Memory B cell (primary cell): Measurements from ENCODE around the gene MED13L.
"Not testable (repeated sequence)": the region's sequence is repeated elsewhere in the genome, so short reads cannot be mapped to it uniquely, and the experiment has no call there.

ENCODE experiments used
- ATAC-seq: fragments of 150-1000 bp; cut with Tn5 transposase; 2 replicates; pipeline ENCODE4 v1.10.0; 2021; ENCODE audit warnings: low read depth, mild to moderate bottlenecking, moderate library complexity
- DNase-seq, 2 donors: peaks; one replicate each; pipeline ENCODE4 v3.0.0; 2022; ENCODE audit warnings: low spot score in 2 of 2
- H3K27ac Mint-ChIP-seq: one replicate; pipeline ENCODE4 v1.8.0; 2022; ENCODE audit warnings: mild to moderate bottlenecking, moderate library complexity, mixed read lengths
- H3K27me3 Mint-ChIP-seq: one replicate; pipeline ENCODE4 v1.8.0; 2022; ENCODE audit warnings: mixed read lengths
- H3K36me3 Mint-ChIP-seq: one replicate; pipeline ENCODE4 v1.8.0; 2022; ENCODE audit warnings: mild to moderate bottlenecking, mixed read lengths
- H3K4me1 Mint-ChIP-seq: one replicate; pipeline ENCODE4 v1.8.0; 2022; ENCODE audit warnings: mixed read lengths
- H3K4me3 Mint-ChIP-seq: one replicate; pipeline ENCODE4 v1.8.0; 2022; ENCODE audit warnings: mild to moderate bottlenecking, moderate library complexity, mixed read lengths
- H3K9me3 Mint-ChIP-seq: one replicate; pipeline ENCODE4 v1.8.0; 2022; ENCODE audit warnings: mixed read lengths

MED13L gene

DNA sequence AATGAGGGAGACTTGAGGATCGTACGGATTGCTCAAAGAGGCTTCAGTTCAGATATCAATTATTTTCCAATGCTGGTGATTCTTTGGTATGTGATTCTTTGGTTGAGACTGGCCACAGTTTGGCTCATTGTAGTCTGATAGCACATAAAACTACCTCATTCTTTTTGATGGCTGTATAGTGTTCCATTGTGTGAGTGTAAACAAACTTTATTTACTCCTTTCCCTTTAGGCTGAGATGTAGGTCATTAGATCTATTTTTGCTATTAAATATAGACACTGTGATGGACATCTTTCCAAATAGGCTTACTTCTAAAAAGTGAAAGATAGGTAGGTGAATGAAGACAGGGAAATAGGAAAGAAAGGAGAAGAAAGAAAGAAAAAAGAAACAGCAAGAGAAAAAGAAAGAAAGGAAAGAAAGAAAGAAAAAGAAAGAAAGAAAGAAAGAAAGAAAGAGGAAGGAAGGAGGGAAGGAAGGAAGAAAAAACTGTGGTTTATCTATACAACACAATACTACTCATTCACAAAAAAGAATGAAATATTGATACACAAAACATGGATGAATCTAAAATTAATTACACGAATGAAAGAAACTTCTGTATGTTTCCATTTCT lies 19.8 kb upstream of the MED13L start:
- ATAC-seq = no peak

DNA sequence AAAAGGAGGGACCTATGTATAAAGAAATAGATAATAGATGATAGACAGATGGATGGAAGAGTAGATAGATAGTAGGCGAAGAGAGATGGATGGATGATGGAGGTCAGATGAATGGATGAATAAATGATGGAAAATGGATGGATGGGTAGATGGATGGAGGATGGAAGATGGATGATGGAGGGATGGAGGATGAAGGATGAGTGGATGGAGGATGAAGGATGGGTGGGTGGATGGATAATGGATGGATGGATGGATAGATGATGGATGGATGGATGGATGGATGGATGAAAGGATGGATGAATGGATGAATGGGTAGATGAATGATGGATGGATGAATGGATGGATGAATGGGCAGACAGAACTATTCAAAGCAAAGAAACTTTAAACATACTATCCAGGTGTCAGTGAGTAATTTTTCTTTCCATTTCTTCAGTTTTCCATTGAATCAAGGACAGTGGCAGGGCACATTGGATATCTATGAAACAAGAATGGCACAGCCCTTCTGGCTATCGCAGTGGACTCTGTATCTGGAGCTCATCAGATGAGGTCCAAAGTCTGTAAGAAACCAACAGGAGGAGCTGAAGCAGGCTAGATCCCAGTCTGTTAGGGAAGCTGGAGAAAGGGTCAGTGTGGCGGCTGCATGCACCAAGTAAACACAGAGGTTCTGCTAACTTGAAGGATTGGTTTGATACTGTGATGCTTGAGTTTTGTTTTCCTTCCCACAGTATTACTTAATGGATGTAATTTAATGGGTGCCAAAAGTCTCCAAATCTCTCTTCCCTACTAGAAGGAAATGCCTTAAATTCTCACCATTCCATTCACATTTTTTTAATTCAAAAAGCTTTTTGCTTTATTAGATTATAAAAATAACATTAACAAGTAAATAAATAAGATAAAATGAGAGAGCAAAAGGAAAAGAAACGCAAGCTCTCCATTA lies 18.1 kb upstream of the MED13L start:
- ATAC-seq = no peak
- Mint-ChIP-seq H3K27ac (no peak overlapping the region), H3K4me3 (no peak overlapping the region), H3K27me3 (peaks cover 3% of the 10 kb centered on the region), H3K9me3 (peaks cover 4% of the 10 kb centered on the region), H3K36me3 (peaks cover 4% of the 10 kb centered on the region), H3K4me1 (peaks cover 6% of the 10 kb centered on the region)
- DNase-seq = no peak

More for the DNA sequence above, 19.8 kb upstream of the MED13L start:
- no peak for DNase-seq
- Mint-ChIP-seq H3K27ac (no peak overlapping the region), H3K27me3 (peaks cover 3% of the 10 kb centered on the region), H3K9me3 (peaks cover 4% of the 10 kb centered on the region), H3K4me1 (peaks cover 6% of the 10 kb centered on the region), H3K36me3 (peaks cover 4% of the 10 kb centered on the region), H3K4me3 (no peak overlapping the region)

DNA sequence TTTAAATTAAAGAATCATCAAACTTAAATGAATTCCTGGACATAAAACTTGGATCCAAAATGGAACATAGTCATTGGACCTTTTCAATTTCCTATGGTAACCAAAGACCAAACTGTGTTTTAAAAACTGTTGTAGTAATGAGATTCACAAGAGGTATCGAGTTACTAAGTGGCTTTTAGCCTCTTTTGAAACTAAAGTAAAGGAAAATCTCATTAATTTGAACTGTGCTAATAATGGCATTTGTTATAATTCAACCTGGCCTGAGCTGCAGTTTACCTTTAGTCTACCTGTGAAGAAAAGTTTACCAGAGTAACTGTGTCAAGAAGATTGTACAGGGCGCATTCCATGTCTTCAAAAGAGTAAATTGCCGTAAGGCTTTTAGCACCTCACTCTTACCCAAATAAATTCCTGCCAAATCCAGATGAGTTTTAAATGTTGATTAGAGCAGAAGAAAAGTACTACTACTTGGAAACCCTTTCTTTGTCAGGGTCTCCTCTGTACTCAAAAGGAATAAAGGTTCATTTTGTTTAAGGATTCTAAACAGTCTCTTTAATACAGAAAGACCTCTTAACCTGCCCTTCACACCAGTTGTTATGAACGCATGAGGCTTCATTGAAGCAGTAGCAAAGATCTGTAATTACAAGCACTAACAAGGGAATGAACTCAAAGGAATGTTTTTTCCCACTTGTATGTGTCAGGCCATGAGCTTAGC lies 17.1 kb upstream of the MED13L start:
- Mint-ChIP-seq H3K27me3 (peaks cover 3% of the 10 kb centered on the region), H3K4me1 (peaks cover 6% of the 10 kb centered on the region), H3K27ac (no peak overlapping the region), H3K4me3 (no peak overlapping the region), H3K36me3 (peaks cover 4% of the 10 kb centered on the region), H3K9me3 (peaks cover 4% of the 10 kb centered on the region)
- ATAC-seq (no peak), DNase-seq (no peak)

DNA sequence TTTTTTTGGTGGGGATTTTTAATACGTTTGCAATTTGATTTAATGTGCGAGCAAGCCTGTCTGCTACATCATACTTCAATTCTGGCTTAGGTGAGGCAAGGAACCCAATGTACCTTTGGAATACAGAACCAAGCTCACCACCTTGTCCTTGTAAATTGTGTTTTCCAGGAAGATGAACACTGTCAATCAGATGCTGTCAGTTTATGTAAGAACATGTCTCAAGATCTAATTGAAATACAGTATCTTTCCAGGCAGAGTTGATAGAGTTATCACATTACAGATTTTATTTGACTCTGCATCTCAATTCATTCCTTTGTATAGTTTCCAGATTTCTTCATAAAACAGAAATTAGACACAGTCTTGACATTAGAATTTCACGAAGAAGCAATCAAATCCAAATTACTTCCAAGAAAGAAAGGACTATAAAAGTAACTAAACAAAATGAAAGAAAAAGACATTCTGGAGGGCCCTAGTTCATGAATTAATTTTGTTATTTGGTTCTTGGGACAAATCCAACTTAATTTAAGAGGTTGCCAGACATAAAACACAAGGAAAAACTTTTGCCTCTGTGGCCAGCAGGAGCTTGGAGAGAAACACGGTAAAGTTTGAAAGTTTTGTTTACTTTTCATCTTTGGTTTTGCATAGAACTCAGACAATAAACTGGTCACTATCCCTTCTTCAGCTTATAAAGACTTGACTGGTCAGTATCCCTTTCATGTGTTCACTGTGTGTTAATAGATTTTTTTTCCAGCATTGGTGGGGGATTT lies 16.4 kb upstream of the MED13L start:
- Mint-ChIP-seq H3K4me1 (peaks cover 6% of the 10 kb centered on the region), H3K27ac (no peak overlapping the region), H3K36me3 (peaks cover 4% of the 10 kb centered on the region), H3K4me3 (no peak overlapping the region), H3K27me3 (peaks cover 3% of the 10 kb centered on the region), H3K9me3 (peaks cover 4% of the 10 kb centered on the region)
- DNase-seq (no peak), ATAC-seq (no peak)

DNA sequence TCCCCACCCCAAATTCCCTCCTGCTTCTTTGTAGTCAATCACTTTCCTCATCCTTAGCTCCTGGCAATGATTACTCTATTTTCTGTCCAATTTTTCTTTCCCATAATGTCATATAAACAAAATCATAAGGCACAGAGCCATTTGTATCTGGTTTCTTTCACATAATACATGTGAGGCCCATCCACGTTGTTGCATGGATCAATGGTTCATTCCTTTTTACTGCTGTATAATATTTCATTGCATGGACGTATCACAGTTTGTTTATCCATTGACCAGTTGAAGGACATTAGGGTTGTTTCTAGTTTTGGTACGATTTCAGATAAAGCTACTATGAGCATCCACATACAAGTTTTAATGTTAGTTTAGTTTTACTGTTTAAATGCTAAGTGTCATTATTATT lies 13.7 kb upstream of the MED13L start:
- Mint-ChIP-seq H3K9me3 (peaks cover 4% of the 10 kb centered on the region), H3K36me3 (peaks cover 4% of the 10 kb centered on the region), H3K27me3 (peaks cover 3% of the 10 kb centered on the region), H3K27ac (no peak overlapping the region), H3K4me1 (peaks cover 4% of the 10 kb centered on the region), H3K4me3 (no peak overlapping the region)
- ATAC-seq (no peak), DNase-seq (no peak)

DNA sequence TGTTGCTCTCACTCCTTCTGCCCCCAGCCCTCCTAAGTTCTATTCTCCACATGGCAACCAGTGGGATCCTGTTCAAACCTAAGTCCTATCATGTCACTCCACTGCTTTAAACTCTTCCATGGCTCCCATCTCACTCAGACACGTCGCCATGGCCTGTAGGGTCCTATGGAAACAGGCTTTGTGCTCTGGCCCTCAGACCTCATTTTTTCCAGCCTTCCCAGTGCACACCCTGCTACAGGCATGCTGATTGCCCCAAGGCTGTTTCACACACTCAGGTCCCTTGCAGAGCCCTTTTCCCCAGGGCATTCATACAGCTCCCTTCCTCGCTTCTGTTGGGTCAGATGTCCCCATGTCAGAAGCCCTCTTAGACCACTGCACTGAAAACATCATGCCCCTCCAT lies 11.2 kb upstream of the MED13L start:
- Mint-ChIP-seq H3K27me3 (no peaks in the 10 kb centered on the region), H3K36me3 (no peaks in the 10 kb centered on the region), H3K9me3 (no peaks in the 10 kb centered on the region), H3K4me3 (no peak overlapping the region), H3K4me1 (no peaks in the 10 kb centered on the region), H3K27ac (no peak overlapping the region)
- DNase-seq (no peak), ATAC-seq (no peak)

DNA sequence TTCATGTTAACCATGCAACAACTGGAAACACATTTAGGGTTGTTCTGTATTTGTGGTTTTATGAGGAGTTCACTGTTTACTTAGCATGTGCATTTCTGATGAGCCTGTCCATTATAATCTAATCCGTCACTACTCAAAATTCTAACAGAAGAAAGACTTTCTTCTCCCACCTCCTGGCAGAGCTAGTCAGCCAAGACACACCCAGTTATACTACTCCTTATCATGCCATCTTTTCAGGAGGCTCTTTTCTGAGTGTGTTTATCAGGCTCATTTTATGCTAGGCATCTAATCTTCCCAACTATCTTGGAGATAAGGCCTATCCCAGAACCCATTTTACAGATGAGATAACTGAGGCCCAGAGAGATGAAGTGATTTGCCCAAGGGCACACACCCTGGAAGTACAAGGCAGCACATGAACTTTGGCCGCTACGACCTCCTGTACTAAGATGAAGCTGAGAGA lies 10.4 kb upstream of the MED13L start:
- DNase-seq (no peak), ATAC-seq (no peak)
- Mint-ChIP-seq H3K27me3 (no peaks in the 10 kb centered on the region), H3K4me1 (peaks cover 2% of the 10 kb centered on the region), H3K27ac (no peak overlapping the region), H3K9me3 (no peaks in the 10 kb centered on the region), H3K4me3 (no peak overlapping the region), H3K36me3 (no peaks in the 10 kb centered on the region)

DNA sequence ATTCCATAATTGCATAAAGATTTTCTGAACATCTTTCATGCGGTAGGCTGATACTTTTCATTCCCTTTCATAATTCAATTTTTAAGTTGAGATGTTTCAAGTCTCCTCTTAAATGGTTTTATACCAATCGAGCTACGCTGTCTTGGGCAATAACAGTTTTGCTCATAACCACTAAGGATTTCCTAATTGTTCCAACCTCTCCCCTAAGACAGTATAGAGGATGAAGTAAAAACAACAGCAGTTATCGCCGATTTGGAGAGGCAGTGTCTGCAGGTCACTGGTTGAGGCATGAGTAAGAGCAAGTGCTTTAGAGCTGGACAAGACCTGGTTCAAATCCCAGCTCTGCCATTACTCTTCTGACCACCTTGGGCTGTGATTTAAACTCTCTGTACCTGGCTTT lies 6.9 kb upstream of the MED13L start:
- no peak for ATAC-seq
- no peak overlapping the region for H3K27ac Mint-ChIP-seq

DNA sequence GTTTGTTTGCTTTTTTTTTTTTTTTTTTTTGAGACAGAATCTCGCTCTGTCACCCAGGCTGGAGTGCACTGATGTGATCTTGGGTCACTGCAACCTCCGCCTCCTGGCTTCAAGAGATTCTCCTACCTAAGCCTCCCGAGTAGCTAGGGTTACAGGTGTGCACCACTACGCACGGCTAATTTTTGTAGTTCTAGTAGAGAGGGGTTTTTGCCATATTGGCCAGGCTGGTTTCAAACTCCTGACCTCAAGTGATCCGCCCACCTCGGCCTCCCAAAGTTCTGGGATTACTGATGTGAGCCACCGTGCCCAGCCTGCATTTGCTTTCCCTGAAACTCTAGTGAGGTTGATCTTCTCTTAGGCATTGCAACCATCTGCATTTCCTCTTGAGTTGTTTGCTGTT lies 6.4 kb upstream of the MED13L start:
- not testable (repeated sequence) for H3K9me3 Mint-ChIP-seq, DNase-seq, H3K4me1 Mint-ChIP-seq, ATAC-seq, H3K4me3 Mint-ChIP-seq, H3K36me3 Mint-ChIP-seq, H3K27me3 Mint-ChIP-seq, H3K27ac Mint-ChIP-seq

More for the DNA sequence above, 6.9 kb upstream of the MED13L start:
- no peaks in the 10 kb centered on the region for H3K36me3 Mint-ChIP-seq
- H3K27me3 Mint-ChIP-seq = no peaks in the 10 kb centered on the region
- DNase-seq = no peak
- H3K9me3 Mint-ChIP-seq = no peaks in the 10 kb centered on the region
- H3K4me3 Mint-ChIP-seq = no peak overlapping the region
- peaks cover 8% of the 10 kb centered on the region for H3K4me1 Mint-ChIP-seq

DNA sequence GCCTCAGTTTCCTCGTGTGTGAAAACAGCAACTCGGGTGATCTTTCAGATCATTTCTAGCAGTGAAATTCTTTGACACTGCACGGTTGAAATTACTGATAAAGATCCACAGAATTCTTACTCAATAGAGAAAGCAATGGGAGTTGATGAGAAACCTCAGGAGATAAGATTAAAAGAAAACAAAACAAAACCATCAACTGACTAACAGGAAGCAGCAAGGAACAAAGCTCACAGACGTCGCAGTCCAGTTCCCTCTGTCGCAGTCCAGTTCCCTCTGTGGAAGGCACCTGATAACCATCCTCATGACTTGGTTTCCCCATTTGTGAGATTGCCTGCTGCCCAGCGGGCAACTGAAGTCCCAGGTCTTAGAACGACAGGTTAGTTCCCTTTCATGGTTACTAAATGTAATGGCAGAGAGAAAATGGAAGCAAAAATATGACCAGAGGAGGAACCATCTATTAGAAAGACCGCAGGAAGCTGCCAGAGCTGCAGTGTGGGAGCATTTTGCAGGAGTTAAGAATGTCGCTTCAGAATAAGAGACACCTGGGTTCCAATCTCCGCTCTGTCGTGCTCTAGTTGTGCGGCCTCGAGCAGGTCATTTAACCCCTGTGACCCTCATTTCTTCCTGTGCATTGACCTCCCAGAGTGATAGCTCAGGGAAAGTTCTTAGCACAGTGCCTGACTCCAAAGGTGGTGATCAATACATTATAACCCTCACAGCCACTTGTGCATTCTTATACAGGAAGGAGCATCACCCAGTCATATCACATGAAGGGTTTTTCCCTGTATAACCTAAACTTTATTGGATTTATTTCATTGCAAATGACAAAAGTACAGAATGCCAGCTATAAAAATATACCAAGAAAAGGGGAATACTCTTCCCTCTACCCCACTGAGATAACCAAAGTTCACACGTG lies 5.1 kb upstream of the MED13L start:
- DNase-seq (no peak), ATAC-seq (no peak)
- H3K4me1 Mint-ChIP-seq = peaks cover 11% of the 10 kb centered on the region
- H3K36me3 Mint-ChIP-seq = no peaks in the 10 kb centered on the region
- peak overlapping the region; percentile 74 for H3K4me3 Mint-ChIP-seq
- H3K27ac Mint-ChIP-seq = peak overlapping the region; percentile 63
- H3K27me3 Mint-ChIP-seq = no peaks in the 10 kb centered on the region
- no peaks in the 10 kb centered on the region for H3K9me3 Mint-ChIP-seq

DNA sequence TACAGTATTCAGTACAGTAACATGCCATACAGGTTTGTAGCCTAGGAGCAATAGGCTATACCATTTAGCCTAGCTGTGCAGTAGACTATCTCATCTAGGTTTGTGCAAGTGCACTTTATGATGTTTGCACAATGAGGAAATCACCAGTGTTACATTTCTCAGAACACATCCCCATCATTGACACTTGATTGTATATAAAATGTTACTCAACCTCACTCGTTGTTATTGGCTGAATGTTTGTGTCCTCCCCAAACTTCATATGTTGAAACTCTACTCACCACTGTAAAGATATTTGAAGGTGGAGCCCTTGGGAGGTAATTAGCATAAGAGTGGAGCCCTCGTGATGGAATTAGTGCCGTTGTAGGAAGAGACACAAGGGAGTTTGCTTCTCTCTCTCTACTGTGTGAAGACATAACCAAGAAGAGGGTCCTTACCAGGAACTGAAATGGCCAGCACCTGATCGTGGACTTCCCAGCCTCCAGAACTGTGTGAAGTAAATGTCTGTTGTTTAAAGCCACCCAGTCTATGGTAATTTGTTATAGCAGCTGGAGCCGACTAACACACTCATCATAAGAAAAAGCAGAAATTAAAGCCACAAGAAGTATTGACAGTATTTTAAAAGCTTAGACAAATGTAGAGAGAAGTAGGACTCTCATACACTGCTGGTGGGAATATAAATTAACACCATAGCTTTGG lies 3.2 kb upstream of the MED13L start:
- Mint-ChIP-seq H3K27me3 (no peaks in the 10 kb centered on the region), H3K9me3 (no peaks in the 10 kb centered on the region), H3K27ac (no peak overlapping the region), H3K4me1 (peaks cover 16% of the 10 kb centered on the region), H3K36me3 (no peaks in the 10 kb centered on the region), H3K4me3 (no peak overlapping the region)
- no peak for ATAC-seq
- no peak for DNase-seq

DNA sequence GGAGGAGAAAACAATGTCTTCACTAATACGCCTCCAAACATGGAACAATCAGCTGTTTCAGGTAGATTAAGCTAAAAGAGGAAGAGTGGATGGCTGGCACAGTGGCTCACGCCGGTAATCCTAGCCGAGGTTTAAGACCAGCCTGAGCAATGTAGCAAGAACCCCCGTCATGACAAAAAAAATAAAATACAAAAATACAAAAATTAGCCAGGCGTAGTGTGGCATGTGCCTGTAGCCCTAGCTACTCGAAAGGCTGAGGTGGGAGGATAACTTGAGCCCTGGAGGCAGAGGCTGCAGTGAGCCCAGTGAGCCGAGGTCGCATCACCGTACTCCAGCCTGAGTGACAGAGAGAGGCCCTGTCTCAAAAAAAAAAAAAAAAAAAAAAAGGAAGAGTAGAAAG lies 1.2 kb upstream of the MED13L start:
- H3K36me3 Mint-ChIP-seq = no peaks in the 10 kb centered on the region
- no peaks in the 10 kb centered on the region for H3K9me3 Mint-ChIP-seq
- DNase-seq (no peak), ATAC-seq (no peak)
- no peaks in the 10 kb centered on the region for H3K27me3 Mint-ChIP-seq
- H3K27ac Mint-ChIP-seq = peak overlapping the region; percentile 45
- peaks cover 27% of the 10 kb centered on the region for H3K4me1 Mint-ChIP-seq
- peak overlapping the region; percentile 75 for H3K4me3 Mint-ChIP-seq
